ENCODE measurements around the gene ARMC6. TPM values are rescaled to one million over a fixed set of nuclear protein-coding genes. Genes with fewer than 3 reads are reported as not detected.

The ARMC6 gene
- total and polyA plus RNA-seq, 2 of the 13 experiments (the other 11 are each of a cell fraction or from before 2014, with no cell fraction given) = 16.2 to 36.8 TPM

DNA sequence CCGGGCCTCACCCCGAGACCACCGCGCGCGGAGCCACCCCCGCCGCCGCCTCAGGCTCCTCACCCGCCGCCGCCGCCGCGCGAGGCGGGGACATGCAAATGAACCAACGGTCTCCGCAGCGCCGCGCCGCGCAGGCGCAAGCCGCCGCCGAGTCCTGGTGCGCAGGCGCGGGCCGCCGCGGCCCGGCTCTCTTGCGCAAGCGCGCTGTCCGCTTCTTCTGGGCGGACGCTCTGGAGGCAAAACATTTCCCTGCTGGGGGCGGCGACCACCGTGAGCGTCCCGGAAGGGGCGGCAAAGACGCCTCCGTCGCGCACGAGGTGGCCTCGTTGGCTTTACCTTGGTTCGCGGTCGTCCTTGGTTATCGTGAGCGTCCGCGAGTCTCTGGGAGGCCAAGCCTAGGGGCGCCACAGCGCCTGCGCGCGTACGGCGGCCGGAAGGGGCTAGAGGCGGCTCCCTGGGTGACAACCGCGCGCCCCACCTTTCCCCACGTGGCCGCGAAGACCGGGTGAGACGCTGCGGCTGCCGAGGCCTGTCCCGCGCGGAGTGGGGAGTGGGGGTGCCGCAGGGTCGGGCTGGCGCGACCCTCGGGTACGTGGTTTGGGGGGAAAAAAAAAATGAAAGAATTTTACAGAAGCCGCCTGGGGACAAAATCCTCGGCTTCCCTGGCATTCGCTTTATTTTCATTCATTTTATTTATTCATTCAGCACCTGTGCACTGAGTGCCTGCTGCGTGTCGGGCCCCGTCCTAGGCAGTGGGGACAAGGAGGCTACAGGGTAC, at the start of gene ARMC6, which contains the start of gene SUGP2 (continued):
- TF ChIP-seq ZNF569 (CRISPR knock-in tag; IDR thresholded peaks at IDR 0.05; ENCODE audit: borderline replicate concordance) (no peak), SPEN (CRISPR knock-in tag; IDR thresholded peaks at IDR 0.05; ENCODE audit: low read depth) (peak; percentile 92), ZNF281 (CRISPR knock-in tag; IDR thresholded peaks at IDR 0.05; ENCODE audit: borderline replicate concordance) (peak; percentile 42; the same call in 1 of the 2 replicates), ZNF7 (CRISPR knock-in tag; IDR thresholded peaks at IDR 0.05) (no peak), SMYD3 (CRISPR knock-in tag; IDR thresholded peaks at IDR 0.05) (0 out of 2 replicates have a peak, but pooled peaks have one; percentile 63), ZFP90 (CRISPR knock-in tag; IDR thresholded peaks at IDR 0.05; ENCODE audit: borderline replicate concordance) (peak; percentile 91), PAWR (CRISPR knock-in tag; IDR thresholded peaks at IDR 0.05; ENCODE audit: borderline replicate concordance) (no peak), SATB2 (CRISPR knock-in tag; IDR thresholded peaks at IDR 0.05) (peak; percentile 84), SRSF4 (IDR thresholded peaks at IDR 0.05; ENCODE audit: low read depth, low read length, poor library complexity, severe bottlenecking) (no peak), RARG (CRISPR knock-in tag; IDR thresholded peaks at IDR 0.05; ENCODE audit: low read depth) (no peak), SOX13 (IDR thresholded peaks at IDR 0.05) (no peak), SOX13 (CRISPR knock-in tag; conservative IDR thresholded peaks at IDR 0.05 in 1 of 2, IDR thresholded peaks at IDR 0.05 in 1 of 2) (peak in 1 of 2 experiments; percentile 33; a peak in 2 of 4 replicates), SP4 (CRISPR knock-in tag; IDR thresholded peaks at IDR 0.05) (peak; percentile 16; the same call in 1 of the 2 replicates), CBFB (CRISPR knock-in tag; IDR thresholded peaks at IDR 0.05) (no peak), GTF2F1 (IDR thresholded peaks at IDR 0.05; ENCODE audit: low read length) (no peak)
- TF ChIP-seq, protein P1, sequence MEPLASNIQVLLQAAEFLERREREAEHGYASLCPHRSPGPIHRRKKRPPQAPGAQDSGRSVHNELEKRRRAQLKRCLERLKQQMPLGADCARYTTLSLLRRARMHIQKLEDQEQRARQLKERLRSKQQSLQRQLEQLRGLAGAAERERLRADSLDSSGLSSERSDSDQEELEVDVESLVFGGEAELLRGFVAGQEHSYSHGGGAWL (CRISPR knock-in tag; IDR thresholded peaks at IDR 0.05) = peak; percentile 99
- TF ChIP-seq, protein P2, sequence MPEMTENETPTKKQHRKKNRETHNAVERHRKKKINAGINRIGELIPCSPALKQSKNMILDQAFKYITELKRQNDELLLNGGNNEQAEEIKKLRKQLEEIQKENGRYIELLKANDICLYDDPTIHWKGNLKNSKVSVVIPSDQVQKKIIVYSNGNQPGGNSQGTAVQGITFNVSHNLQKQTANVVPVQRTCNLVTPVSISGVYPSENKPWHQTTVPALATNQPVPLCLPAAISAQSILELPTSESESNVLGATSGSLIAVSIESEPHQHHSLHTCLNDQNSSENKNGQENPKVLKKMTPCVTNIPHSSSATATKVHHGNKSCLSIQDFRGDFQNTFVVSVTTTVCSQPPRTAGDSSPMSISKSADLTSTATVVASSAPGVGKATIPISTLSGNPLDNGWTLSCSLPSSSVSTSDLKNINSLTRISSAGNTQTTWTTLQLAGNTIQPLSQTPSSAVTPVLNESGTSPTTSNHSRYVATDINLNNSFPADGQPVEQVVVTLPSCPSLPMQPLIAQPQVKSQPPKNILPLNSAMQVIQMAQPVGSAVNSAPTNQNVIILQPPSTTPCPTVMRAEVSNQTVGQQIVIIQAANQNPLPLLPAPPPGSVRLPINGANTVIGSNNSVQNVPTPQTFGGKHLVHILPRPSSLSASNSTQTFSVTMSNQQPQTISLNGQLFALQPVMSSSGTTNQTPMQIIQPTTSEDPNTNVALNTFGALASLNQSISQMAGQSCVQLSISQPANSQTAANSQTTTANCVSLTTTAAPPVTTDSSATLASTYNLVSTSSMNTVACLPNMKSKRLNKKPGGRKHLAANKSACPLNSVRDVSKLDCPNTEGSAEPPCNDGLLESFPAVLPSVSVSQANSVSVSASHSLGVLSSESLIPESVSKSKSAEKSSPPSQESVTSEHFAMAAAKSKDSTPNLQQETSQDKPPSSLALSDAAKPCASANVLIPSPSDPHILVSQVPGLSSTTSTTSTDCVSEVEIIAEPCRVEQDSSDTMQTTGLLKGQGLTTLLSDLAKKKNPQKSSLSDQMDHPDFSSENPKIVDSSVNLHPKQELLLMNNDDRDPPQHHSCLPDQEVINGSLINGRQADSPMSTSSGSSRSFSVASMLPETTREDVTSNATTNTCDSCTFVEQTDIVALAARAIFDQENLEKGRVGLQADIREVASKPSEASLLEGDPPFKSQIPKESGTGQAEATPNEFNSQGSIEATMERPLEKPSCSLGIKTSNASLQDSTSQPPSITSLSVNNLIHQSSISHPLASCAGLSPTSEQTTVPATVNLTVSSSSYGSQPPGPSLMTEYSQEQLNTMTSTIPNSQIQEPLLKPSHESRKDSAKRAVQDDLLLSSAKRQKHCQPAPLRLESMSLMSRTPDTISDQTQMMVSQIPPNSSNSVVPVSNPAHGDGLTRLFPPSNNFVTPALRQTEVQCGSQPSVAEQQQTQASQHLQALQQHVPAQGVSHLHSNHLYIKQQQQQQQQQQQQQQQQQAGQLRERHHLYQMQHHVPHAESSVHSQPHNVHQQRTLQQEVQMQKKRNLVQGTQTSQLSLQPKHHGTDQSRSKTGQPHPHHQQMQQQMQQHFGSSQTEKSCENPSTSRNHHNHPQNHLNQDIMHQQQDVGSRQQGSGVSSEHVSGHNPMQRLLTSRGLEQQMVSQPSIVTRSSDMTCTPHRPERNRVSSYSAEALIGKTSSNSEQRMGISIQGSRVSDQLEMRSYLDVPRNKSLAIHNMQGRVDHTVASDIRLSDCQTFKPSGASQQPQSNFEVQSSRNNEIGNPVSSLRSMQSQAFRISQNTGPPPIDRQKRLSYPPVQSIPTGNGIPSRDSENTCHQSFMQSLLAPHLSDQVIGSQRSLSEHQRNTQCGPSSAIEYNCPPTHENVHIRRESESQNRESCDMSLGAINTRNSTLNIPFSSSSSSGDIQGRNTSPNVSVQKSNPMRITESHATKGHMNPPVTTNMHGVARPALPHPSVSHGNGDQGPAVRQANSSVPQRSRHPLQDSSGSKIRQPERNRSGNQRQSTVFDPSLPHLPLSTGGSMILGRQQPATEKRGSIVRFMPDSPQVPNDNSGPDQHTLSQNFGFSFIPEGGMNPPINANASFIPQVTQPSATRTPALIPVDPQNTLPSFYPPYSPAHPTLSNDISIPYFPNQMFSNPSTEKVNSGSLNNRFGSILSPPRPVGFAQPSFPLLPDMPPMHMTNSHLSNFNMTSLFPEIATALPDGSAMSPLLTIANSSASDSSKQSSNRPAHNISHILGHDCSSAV (CRISPR knock-in tag; IDR thresholded peaks at IDR 0.05; ENCODE audit: borderline replicate concordance) = no peak

Data from HepG2 (cell line).